Measurements from ENCODE around the gene NCAM1.

The NCAM1 gene

DNA sequence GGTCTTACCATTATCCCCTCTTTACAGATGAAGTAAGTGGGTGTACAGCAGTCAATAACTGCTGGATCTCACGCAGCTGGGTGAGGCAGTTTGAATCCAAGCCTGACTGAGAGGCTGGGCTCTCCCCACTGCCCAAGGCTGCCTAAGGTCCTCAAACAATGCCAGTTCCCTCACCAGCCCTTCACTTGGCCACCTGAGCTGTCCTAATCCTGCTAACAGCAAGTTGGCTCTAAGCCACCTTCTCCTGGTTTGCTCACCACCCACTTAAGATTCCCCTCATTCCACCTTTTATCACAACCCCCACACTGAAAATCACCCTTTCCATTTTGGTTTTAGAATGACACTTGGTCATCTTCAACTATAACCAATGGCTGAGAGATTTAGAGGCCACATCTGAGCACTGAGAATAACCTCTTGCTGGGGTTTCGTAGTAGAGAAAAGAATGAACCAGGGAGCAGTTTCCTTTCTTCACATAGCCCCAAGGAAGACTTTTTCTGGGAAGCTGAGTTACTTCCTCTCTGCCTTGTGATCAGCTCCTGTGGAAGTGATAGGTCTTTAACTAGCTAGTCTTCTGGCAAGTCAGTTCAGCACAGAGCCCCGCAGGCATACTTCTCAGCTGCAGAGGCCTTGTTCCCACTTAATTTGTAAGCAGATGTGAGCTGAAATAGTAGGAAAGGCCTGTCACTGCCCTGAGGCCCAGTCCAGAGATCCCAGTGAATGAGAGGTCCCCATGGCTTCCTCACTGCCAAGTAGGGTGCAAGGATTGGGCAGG lies 295.4 kb downstream of the NCAM1 start:
- H3K4me1 Mint-ChIP-seq (ENCODE audit: low read depth) = peaks cover 7% of the 10 kb centered on the region
- H3K9me3 Mint-ChIP-seq = no peaks in the 10 kb centered on the region
- no peaks in the 10 kb centered on the region for H3K36me3 Mint-ChIP-seq (ENCODE audit: low read depth)
- no peak overlapping the region for H3K27ac Mint-ChIP-seq
- no peak overlapping the region for H3K4me3 Mint-ChIP-seq
- DNase-seq (ENCODE audit: low spot score) = no peak
- peaks cover 13% of the 10 kb centered on the region for H3K27me3 Mint-ChIP-seq (ENCODE audit: low read depth)

DNA sequence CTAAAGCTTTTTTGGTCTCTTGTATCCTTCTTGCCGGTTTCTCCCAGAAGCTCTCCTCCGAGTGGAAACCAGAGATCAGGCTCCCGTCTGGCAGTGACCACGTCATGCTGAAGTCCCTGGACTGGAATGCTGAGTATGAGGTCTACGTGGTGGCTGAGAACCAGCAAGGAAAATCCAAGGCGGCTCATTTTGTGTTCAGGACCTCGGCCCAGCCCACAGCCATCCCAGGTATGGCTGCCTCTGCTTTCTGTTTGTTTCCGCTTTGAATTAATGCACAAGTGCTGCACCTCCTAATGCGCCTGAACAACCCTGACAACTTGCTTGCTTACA lies 298.8 kb downstream of the NCAM1 start:
- H3K4me1 Mint-ChIP-seq (ENCODE audit: low read depth) = peaks cover 12% of the 10 kb centered on the region
- no peaks in the 10 kb centered on the region for H3K9me3 Mint-ChIP-seq
- H3K4me3 Mint-ChIP-seq = no peak overlapping the region
- peaks cover 18% of the 10 kb centered on the region for H3K27me3 Mint-ChIP-seq (ENCODE audit: low read depth)
- no peak overlapping the region for H3K27ac Mint-ChIP-seq
- no peaks in the 10 kb centered on the region for H3K36me3 Mint-ChIP-seq (ENCODE audit: low read depth)
- no peak for DNase-seq (ENCODE audit: low spot score)

DNA sequence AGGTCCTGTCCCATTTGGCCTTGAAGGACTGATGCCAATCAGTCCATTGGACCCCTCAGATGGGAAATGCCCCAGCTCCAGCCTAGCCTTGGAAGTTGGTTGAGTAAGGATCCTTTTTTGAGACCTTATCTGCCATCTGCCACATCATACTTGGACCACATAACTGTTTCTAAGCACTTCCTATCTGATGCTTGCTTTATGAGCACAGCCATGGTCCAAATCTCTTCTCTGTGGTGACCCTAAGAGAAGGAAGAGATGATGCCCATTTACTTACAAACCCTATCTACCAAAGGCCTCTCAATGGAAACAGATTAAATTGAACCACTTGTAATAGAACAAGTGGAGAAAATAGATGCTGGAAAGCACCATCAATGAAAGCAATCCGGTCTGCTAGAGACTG lies 299.3 kb downstream of the NCAM1 start:
- H3K9me3 Mint-ChIP-seq = no peaks in the 10 kb centered on the region
- DNase-seq (ENCODE audit: low spot score) = no peak
- H3K27ac Mint-ChIP-seq = no peak overlapping the region
- H3K36me3 Mint-ChIP-seq (ENCODE audit: low read depth) = no peaks in the 10 kb centered on the region
- H3K4me1 Mint-ChIP-seq (ENCODE audit: low read depth) = peaks cover 12% of the 10 kb centered on the region
- H3K4me3 Mint-ChIP-seq = no peak overlapping the region
- H3K27me3 Mint-ChIP-seq (ENCODE audit: low read depth) = peaks cover 18% of the 10 kb centered on the region

DNA sequence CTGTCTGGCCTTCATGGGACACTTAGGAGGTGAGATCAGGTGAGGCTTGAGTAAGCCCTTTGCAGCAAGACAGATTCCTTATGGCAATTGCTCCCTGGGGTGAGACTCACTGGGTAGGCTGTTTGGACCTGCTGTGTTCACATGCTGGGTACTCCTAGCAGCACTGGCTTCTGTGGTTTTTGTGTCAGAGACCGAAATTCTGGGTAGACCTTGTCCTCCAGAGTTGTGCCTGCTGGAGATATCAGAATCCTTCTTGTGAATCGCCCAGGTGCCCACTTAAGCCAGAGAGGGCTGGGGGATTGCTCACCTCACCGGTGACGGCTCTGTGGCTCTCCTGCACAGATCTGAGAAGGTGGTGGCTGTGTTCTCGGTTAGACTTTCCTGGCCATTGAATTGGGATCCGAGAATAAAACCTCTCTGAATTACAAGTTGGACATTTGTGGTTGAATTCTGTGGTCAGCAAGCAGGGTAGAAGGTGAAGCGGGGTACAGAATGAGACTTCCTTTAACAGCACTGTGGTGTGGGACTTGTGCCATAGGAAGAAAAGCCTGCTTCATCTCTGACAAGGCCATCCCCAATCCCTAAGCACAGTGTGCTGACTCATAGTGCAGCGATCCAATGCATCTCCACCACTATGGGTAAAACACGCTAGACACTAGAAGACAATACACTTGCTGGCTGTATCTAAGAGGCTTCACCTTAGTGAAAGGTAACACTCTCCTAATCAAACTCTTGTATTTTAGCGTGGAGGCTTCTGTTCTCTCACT lies 300.7 kb downstream of the NCAM1 start:
- Mint-ChIP-seq H3K27me3 (ENCODE audit: low read depth) (peaks cover 19% of the 10 kb centered on the region), H3K27ac (no peak overlapping the region), H3K4me1 (ENCODE audit: low read depth) (peaks cover 12% of the 10 kb centered on the region)

DNA sequence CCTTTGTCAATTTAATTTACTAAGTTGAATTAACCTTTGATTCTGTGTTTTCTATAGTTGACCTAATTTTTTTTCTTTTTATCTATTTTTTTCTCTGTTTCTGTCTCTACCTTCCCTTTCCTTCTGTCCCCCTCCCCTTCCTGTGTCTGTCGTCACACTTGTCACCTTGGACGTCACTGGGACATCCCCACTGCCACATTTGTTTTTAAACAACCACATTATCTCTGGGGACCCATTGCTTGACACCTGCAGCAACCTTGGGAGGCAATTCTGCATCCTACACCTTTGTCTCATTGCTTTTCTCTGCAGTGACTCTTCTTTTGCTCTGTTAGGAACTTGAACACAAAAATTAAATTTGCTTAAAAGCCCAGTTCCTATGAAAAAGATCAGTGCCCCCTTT lies 301.4 kb downstream of the NCAM1 start:
- Mint-ChIP-seq H3K27me3 (ENCODE audit: low read depth) (peaks cover 22% of the 10 kb centered on the region), H3K27ac (no peak overlapping the region), H3K36me3 (ENCODE audit: low read depth) (no peaks in the 10 kb centered on the region)

More for the DNA sequence above, 300.7 kb downstream of the NCAM1 start:
- Mint-ChIP-seq H3K9me3 (no peaks in the 10 kb centered on the region), H3K36me3 (ENCODE audit: low read depth) (no peaks in the 10 kb centered on the region), H3K4me3 (no peak overlapping the region)
- DNase-seq (ENCODE audit: low spot score) = no peak

DNA sequence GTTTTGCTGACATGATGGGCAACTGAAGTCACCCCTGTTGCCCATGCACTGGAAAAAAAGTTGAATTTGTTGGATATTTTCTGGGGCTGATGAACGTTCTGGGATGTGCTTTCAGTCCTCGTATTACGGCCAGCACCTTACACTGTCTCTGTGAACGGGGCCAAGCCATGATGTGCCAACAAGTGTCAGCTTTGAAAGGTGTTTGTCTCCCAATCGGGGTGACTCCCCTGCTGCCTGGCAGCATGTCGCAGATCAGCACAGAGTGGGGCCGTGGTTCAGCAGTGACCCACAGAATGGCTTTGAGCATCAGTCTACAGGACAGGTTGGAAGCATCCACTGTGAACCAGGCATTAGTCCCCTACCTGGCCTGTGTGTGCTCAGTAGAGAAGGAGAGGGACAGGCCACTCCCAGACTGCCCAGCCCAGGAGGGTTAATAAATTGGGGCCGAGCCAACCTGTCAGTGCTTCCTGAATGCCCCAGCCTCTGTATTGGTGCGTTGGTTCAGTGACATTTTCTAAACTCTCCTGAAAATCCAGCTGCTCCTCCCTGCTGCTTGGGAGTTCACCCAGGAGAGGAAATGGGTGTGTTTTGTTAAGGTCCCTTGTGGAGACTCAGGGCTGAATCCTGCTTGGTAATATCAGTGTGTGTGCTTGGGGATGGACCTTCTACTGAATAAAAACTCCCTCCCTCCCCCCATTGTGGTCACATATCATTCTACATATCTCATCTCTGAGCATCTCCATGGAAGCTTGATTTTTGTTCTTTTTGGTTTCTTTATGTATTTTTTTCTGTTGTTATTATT lies 302.4 kb downstream of the NCAM1 start:
- no peaks in the 10 kb centered on the region for H3K36me3 Mint-ChIP-seq (ENCODE audit: low read depth)
- H3K4me3 Mint-ChIP-seq = no peak overlapping the region
- H3K27me3 Mint-ChIP-seq (ENCODE audit: low read depth) = peaks cover 19% of the 10 kb centered on the region
- no peaks in the 10 kb centered on the region for H3K9me3 Mint-ChIP-seq
- DNase-seq (ENCODE audit: low spot score) = no peak
- H3K27ac Mint-ChIP-seq = no peak overlapping the region
- H3K4me1 Mint-ChIP-seq (ENCODE audit: low read depth) = peaks cover 12% of the 10 kb centered on the region

More for the DNA sequence above, 301.4 kb downstream of the NCAM1 start:
- DNase-seq (ENCODE audit: low spot score) = no peak
- H3K4me1 Mint-ChIP-seq (ENCODE audit: low read depth) = peaks cover 12% of the 10 kb centered on the region
- H3K4me3 Mint-ChIP-seq = no peak overlapping the region
- no peaks in the 10 kb centered on the region for H3K9me3 Mint-ChIP-seq

DNA sequence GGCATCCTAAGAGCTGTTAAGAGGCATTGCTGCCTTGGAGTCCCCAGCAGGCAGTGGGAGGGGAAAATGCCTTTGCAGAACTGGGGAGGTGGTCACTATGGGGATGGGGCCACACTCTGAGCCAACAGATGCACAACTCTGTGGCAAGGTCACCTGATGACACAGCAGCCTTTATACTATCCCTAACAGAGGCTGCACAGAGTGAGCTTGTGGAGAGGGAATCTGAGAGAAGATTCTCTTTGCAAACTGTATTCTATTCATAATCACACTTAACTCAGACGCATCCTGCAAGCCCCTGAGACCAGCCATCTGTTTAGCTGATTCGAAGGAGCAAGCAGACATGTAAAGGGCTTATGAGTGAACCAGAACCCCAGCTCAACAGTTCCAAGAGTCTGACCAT lies 304.1 kb downstream of the NCAM1 start:
- Mint-ChIP-seq H3K4me1 (ENCODE audit: low read depth) (peaks cover 12% of the 10 kb centered on the region), H3K27me3 (ENCODE audit: low read depth) (peaks cover 19% of the 10 kb centered on the region)

DNA sequence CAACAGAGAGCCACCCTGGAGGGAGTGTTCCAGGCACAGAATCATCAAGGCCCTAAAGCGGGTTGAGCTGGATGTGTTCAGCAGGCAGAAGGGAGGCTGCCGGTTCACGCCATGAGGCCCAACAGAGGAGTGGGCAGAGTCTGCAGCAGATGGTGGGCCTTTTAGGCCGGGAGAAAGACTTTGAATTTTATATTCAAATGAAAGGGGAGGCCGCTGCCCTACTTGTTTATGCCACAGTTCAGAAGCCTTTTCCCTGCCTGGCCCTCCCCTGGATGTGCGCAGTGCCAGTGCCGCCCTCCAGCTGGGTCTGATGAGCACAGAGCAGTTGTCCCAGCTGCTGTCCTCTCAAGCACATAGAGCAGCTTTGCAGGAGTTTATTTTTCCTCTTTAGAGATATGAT lies 306.3 kb downstream of the NCAM1 start:
- Mint-ChIP-seq H3K27ac (no peak overlapping the region), H3K4me1 (ENCODE audit: low read depth) (no peaks in the 10 kb centered on the region), H3K4me3 (no peak overlapping the region), H3K36me3 (ENCODE audit: low read depth) (no peaks in the 10 kb centered on the region), H3K27me3 (ENCODE audit: low read depth) (peaks cover 14% of the 10 kb centered on the region), H3K9me3 (no peaks in the 10 kb centered on the region)
- no peak for DNase-seq (ENCODE audit: low spot score)

More for the DNA sequence above, 304.1 kb downstream of the NCAM1 start:
- no peak for DNase-seq (ENCODE audit: low spot score)
- no peak overlapping the region for H3K4me3 Mint-ChIP-seq
- no peaks in the 10 kb centered on the region for H3K36me3 Mint-ChIP-seq (ENCODE audit: low read depth)
- no peaks in the 10 kb centered on the region for H3K9me3 Mint-ChIP-seq
- H3K27ac Mint-ChIP-seq = no peak overlapping the region

DNA sequence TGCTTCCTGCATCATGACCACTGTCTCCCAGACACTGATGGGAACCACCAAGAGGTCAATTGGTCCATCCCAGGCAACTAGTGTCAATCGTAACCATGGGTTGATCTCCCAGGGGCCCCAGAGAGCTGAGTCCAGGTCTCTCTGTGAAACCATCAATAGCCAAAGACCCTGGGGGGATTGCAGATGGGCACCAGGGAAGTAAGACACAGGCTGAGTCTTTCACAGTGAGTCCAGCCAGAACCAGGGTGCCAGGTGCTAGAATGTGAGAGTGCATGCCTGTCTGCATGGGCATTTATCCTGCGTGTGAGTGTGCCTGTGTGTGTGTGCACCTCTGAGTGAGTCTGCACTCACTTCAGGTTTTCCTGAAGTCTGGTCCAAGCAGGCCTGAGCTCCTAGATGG lies 307.9 kb downstream of the NCAM1 start:
- Mint-ChIP-seq H3K27me3 (ENCODE audit: low read depth) (peaks cover 5% of the 10 kb centered on the region), H3K4me3 (no peak overlapping the region), H3K4me1 (ENCODE audit: low read depth) (no peaks in the 10 kb centered on the region), H3K9me3 (no peaks in the 10 kb centered on the region), H3K36me3 (ENCODE audit: low read depth) (no peaks in the 10 kb centered on the region), H3K27ac (no peak overlapping the region)
- DNase-seq (ENCODE audit: low spot score) = no peak

DNA sequence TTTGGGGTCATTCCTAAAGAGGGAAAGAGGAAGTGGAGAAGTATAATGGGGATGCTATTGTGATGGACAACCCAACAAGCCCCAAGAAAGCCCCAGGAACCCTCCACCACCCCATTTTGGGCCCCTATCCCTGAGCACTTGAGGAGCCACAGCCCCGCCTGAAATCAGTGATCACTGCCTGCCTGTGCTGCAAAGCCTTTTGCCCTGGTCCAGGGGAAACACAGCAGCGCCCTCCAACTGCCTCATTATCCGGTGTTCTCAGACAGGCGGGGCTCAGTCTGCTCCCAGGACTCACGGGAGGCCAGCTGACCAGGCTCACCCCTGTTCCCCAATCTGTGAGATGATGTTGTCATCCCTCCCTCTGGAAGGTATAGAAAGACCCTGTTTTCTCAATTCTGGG lies 308.4 kb downstream of the NCAM1 start:
- H3K9me3 Mint-ChIP-seq = no peaks in the 10 kb centered on the region
- DNase-seq (ENCODE audit: low spot score) = no peak
- H3K27me3 Mint-ChIP-seq (ENCODE audit: low read depth) = peaks cover 5% of the 10 kb centered on the region
- H3K4me3 Mint-ChIP-seq = no peak overlapping the region
- H3K27ac Mint-ChIP-seq = no peak overlapping the region
- no peaks in the 10 kb centered on the region for H3K4me1 Mint-ChIP-seq (ENCODE audit: low read depth)
- no peaks in the 10 kb centered on the region for H3K36me3 Mint-ChIP-seq (ENCODE audit: low read depth)

DNA sequence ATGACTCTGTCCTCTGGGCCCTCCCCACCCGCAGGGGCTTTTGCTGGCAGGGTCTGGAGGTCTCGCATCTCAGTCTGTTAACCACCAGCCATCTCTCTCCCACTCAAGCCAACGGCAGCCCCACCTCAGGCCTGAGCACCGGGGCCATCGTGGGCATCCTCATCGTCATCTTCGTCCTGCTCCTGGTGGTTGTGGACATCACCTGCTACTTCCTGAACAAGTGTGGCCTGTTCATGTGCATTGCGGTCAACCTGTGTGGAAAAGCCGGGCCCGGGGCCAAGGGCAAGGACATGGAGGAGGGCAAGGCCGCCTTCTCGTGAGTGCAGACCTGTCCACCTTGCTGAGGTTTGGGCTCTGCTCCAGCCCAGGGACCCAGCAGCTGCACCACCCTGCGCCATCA lies 308.9 kb downstream of the NCAM1 start:
- Mint-ChIP-seq H3K4me1 (ENCODE audit: low read depth) (no peaks in the 10 kb centered on the region), H3K27ac (no peak overlapping the region), H3K27me3 (ENCODE audit: low read depth) (peaks cover 5% of the 10 kb centered on the region), H3K4me3 (no peak overlapping the region), H3K9me3 (no peaks in the 10 kb centered on the region), H3K36me3 (ENCODE audit: low read depth) (no peaks in the 10 kb centered on the region)
- DNase-seq (ENCODE audit: low spot score) = no peak

DNA sequence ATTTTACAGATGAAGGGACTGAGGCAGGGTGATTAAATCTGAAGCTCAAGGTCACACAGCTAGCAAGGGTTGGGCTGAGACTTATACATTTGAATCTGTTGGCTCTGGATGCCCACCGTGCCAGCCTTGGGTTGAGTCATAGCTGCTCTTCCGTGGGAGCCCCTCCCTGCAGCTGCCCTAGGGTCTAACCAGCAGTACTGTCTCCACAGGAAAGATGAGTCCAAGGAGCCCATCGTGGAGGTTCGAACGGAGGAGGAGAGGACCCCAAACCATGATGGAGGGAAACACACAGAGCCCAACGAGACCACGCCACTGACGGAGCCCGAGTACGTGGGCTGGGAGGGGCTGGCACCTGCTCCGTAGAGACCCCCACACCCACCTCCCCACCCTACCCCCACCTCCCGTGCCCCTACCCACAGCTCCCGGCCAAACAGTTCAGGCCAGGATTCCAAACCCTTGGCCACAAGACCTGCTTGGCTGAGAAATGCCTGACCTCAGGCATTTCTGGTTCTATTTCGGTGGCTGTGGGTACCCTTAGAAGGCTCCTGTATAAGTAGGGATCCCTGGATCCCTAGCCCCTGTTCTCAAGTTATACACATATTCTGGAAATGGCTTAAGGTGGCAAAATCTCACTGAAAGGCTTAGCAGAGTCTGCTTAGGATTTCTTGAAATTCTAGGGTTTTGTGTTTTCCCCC lies 310.5 kb downstream of the NCAM1 start:
- no peak overlapping the region for H3K27ac Mint-ChIP-seq
- no peaks in the 10 kb centered on the region for H3K4me1 Mint-ChIP-seq (ENCODE audit: low read depth)
- no peaks in the 10 kb centered on the region for H3K9me3 Mint-ChIP-seq
- H3K4me3 Mint-ChIP-seq = no peak overlapping the region
- peaks cover 5% of the 10 kb centered on the region for H3K27me3 Mint-ChIP-seq (ENCODE audit: low read depth)
- H3K36me3 Mint-ChIP-seq (ENCODE audit: low read depth) = no peaks in the 10 kb centered on the region
- no peak for DNase-seq (ENCODE audit: low spot score)

DNA sequence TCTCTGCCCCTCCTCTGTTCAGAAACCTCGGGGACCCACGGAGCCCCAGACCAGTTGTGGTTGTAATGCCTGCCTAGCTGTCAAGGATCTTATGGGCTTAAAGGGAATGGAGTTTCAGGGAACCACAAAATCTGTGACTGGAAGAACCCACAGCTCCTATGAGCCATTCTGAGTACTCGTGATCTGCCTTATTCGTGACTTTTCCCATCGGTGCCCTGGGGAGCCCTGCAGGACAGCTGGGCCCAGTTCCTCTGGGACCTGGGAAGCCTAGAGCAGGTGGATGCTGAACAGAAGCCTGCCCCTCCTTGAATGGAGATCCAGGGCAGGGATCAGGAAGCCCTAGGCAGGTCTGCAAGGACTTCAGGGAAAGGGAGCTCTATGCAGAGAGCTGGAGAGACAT lies 311.1 kb downstream of the NCAM1 start:
- H3K9me3 Mint-ChIP-seq = no peaks in the 10 kb centered on the region
- no peak for DNase-seq (ENCODE audit: low spot score)
- H3K27ac Mint-ChIP-seq = no peak overlapping the region
- H3K4me3 Mint-ChIP-seq = no peak overlapping the region
- no peaks in the 10 kb centered on the region for H3K4me1 Mint-ChIP-seq (ENCODE audit: low read depth)
- no peaks in the 10 kb centered on the region for H3K36me3 Mint-ChIP-seq (ENCODE audit: low read depth)
- H3K27me3 Mint-ChIP-seq (ENCODE audit: low read depth) = no peaks in the 10 kb centered on the region

All from T-helper 2 cell treated with Interferon-gamma antibody and Interleukin-4, amounts not matched to agents 5 μg/mL and 100 μg/mL, for 36 hours (primary cell).